ENCODE data around the gene ZNG1A. TPM values are rescaled to one million over a fixed set of nuclear protein-coding genes. Genes with fewer than 3 reads are reported as not detected.

The ZNG1A gene
- total and polyA plus RNA-seq, 2 donors (not counting 1 experiment from before 2014, with no cell fraction given): 17.7 to 32.3 TPM

GRCh38 chr9:224026-224425 lies 45.2 kb upstream of the ZNG1A start:
- DNase-seq (ENCODE audit: low read depth in 2 of 2): no peak
- no peak overlapping the region for H3K27ac ChIP-seq (ENCODE audit: insufficient read depth, low read length)
- no peak for TF ChIP-seq CTCF (conservative IDR thresholded peaks at IDR 0.05 in 1 of 2, IDR thresholded peaks at IDR 0.05 in 1 of 2; ENCODE audit: low read depth in 1 of 2, low read length in 2 of 2)
- TF ChIP-seq EZH2 (IDR thresholded peaks at IDR 0.05; ENCODE audit: low read length, missing control alignments): no peak
- no peak overlapping the region for H3K9ac ChIP-seq (ENCODE audit: insufficient read depth, low read length)
- H3K36me3 ChIP-seq (ENCODE audit: control insufficient read depth, insufficient read depth, low read length): no peaks in the 10 kb centered on the region
- no peaks in the 10 kb centered on the region for H3K4me1 ChIP-seq (ENCODE audit: control insufficient read depth, extremely low read depth, insufficient read depth, low read length)
- no peaks in the 10 kb centered on the region for H4K20me1 ChIP-seq (ENCODE audit: control insufficient read depth, extremely low read depth, insufficient read depth, low read length)
- H3K27me3 ChIP-seq (ENCODE audit: control insufficient read depth, insufficient read depth, low read length): no peaks in the 10 kb centered on the region
- no peaks in the 10 kb centered on the region for H3K9me3 ChIP-seq (ENCODE audit: control insufficient read depth, insufficient read depth, low read depth, low read length)
- no peaks in the 10 kb centered on the region for H3K79me2 ChIP-seq (ENCODE audit: control insufficient read depth, insufficient read depth, low read length)
- H3K4me2 ChIP-seq (ENCODE audit: extremely low read depth, insufficient read depth, low read length): no peak overlapping the region
- no peak overlapping the region for H3K4me3 ChIP-seq (replicated peaks in 1 of 4; ENCODE audit: control extremely low read depth in 1 of 4, insufficient read depth in 1 of 4, low read depth in 3 of 4, low read length in 4 of 4)
- H2AFZ ChIP-seq (ENCODE audit: low read length): no peak overlapping the region

GRCh38 chr9:223152-223551 lies 44.3 kb upstream of the ZNG1A start:
- no peak overlapping the region for H3K4me2 ChIP-seq (ENCODE audit: extremely low read depth, insufficient read depth, low read length)
- H3K9ac ChIP-seq (ENCODE audit: insufficient read depth, low read length): no peak overlapping the region
- H3K4me3 ChIP-seq (replicated peaks in 1 of 4; ENCODE audit: control extremely low read depth in 1 of 4, insufficient read depth in 1 of 4, low read depth in 3 of 4, low read length in 4 of 4): no peak overlapping the region
- TF ChIP-seq CTCF (conservative IDR thresholded peaks at IDR 0.05 in 1 of 2, IDR thresholded peaks at IDR 0.05 in 1 of 2; ENCODE audit: low read depth in 1 of 2, low read length in 2 of 2) (no peak), EZH2 (IDR thresholded peaks at IDR 0.05; ENCODE audit: low read length, missing control alignments) (no peak)
- no peaks in the 10 kb centered on the region for H3K4me1 ChIP-seq (ENCODE audit: control insufficient read depth, extremely low read depth, insufficient read depth, low read length)
- H3K27ac ChIP-seq (ENCODE audit: insufficient read depth, low read length): no peak overlapping the region
- no peaks in the 10 kb centered on the region for H3K79me2 ChIP-seq (ENCODE audit: control insufficient read depth, insufficient read depth, low read length)
- no peaks in the 10 kb centered on the region for H3K9me3 ChIP-seq (ENCODE audit: control insufficient read depth, insufficient read depth, low read depth, low read length)
- no peak for DNase-seq (ENCODE audit: low read depth in 2 of 2)
- no peak overlapping the region for H2AFZ ChIP-seq (ENCODE audit: low read length)
- H3K27me3 ChIP-seq (ENCODE audit: control insufficient read depth, insufficient read depth, low read length): no peaks in the 10 kb centered on the region
- no peaks in the 10 kb centered on the region for H4K20me1 ChIP-seq (ENCODE audit: control insufficient read depth, extremely low read depth, insufficient read depth, low read length)
- H3K36me3 ChIP-seq (ENCODE audit: control insufficient read depth, insufficient read depth, low read length): no peaks in the 10 kb centered on the region

- no peaks in the 10 kb centered on the region for H3K4me1 ChIP-seq (ENCODE audit: control insufficient read depth, extremely low read depth, insufficient read depth, low read length)
- no peaks in the 10 kb centered on the region for H3K36me3 ChIP-seq (ENCODE audit: control insufficient read depth, insufficient read depth, low read length)
- no peak overlapping the region for H3K27ac ChIP-seq (ENCODE audit: insufficient read depth, low read length)
- no peak overlapping the region for H3K9ac ChIP-seq (ENCODE audit: insufficient read depth, low read length)
- no peaks in the 10 kb centered on the region for H3K9me3 ChIP-seq (ENCODE audit: control insufficient read depth, insufficient read depth, low read depth, low read length)
- no peaks in the 10 kb centered on the region for H4K20me1 ChIP-seq (ENCODE audit: control insufficient read depth, extremely low read depth, insufficient read depth, low read length)
- no peaks in the 10 kb centered on the region for H3K79me2 ChIP-seq (ENCODE audit: control insufficient read depth, insufficient read depth, low read length)
- DNase-seq (ENCODE audit: low read depth in 2 of 2): no peak
- H3K27me3 ChIP-seq (ENCODE audit: control insufficient read depth, insufficient read depth, low read length): no peaks in the 10 kb centered on the region
- no peak overlapping the region for H3K4me3 ChIP-seq (replicated peaks in 1 of 4; ENCODE audit: control extremely low read depth in 1 of 4, insufficient read depth in 1 of 4, low read depth in 3 of 4, low read length in 4 of 4)
- H3K4me2 ChIP-seq (ENCODE audit: extremely low read depth, insufficient read depth, low read length): no peak overlapping the region
- no peak for TF ChIP-seq EZH2 (IDR thresholded peaks at IDR 0.05; ENCODE audit: low read length, missing control alignments)
- H2AFZ ChIP-seq (ENCODE audit: low read length): no peak overlapping the region
Measured at GRCh38 chr9:221989-222776, 43.3 kb upstream of the ZNG1A start.

All from fibroblast of lung (primary cell).